ENCODE results near the gene KLHL35.

GRCh38 chr11:75386942-75387630 is 45.9 kb downstream of the KLHL35 start:
- TF ChIP-seq POLR2A (IDR thresholded peaks at IDR 0.05) (no peak), CTCF (IDR thresholded peaks at IDR 0.05) (no peak)
